GM21381 (cell line): ENCODE measurements around the gene PLPP6.

Experiments used
- ATAC-seq: cut with Tn5 transposase; IDR thresholded peaks from one replicate; pipeline ENCODE4 v1.9.1; 2021; ENCODE audit warnings: mild to moderate bottlenecking, moderate library complexity; ENCODE audit not compliant: unreplicated experiment

Gene PLPP6

DNA sequence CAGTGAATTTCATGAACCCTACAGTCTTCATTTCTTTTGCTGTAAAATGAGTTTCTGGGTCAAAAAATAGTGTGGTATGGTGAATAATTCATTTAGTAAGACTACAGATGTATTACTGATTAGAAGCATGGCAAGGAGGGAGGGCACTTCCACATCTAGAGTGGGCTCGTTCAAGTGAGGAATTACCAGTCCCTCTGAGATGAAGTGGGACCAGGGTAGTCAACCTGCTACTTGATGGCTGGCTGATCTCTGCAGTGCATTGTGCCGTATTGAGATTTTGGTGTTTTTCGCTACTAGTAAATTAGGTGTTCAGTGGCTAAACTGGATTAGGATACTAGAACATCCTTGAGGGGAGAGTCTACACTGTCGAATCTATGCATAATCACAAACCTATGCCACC lies 28.1 kb downstream of the PLPP6 start:
- peak; percentile 56 for ATAC-seq

DNA sequence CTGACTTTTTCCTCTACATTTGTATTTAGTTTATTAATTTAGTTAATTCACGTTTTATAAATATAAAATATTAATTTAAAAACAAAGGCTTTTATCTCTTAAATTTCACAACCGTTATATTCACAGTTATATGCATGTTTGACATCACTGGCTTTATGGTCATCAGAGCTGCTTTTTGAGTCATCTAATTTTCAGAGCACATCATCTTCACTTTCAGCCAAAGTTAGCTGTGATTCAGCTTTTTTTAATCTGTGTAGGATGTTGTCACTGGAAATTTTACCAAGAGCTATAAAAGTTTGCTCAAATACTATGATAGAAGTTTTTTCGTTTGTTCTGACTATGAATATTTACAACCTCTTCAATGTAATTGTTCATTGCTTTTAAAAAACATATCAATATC lies 29.7 kb downstream of the PLPP6 start:
- ATAC-seq: no peak

DNA sequence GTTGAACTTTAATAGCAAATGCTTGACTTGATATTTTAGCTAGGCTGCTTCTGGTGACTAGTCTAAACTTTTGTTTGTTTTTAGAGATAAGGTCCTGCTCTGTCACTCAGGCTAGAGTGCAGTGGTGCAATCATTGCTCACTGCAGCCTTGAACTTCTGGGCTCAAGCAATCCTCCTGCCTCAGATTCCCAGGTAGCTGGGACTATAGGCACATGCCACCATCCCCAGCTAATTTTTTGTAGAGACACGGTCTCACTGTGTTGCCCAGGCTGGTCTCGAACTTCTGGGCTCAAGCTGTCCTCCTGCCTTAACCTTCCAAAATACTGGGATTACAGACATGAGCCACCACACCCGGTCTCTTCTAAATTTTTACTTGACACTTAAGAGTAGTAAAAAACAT lies 38.0 kb downstream of the PLPP6 start:
- no peak for ATAC-seq

DNA sequence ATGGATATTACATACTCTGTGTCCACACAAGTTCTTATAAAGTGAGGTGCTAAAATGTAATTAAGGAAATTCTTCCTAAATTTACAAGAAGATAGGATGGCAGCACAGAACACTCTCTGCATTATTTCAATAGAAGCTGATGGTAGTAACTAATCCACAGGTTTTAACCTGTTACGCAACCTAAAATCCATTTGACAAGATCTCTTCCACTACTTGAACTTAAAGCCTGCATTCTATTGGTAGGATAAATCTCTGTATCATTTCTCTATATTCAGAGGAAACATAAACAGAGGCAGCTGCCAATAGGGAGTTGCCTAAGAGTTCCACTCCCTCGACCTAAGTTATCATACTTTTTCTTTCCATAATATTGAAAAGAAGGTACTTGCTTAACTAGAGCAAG lies 38.8 kb downstream of the PLPP6 start:
- no peak for ATAC-seq

DNA sequence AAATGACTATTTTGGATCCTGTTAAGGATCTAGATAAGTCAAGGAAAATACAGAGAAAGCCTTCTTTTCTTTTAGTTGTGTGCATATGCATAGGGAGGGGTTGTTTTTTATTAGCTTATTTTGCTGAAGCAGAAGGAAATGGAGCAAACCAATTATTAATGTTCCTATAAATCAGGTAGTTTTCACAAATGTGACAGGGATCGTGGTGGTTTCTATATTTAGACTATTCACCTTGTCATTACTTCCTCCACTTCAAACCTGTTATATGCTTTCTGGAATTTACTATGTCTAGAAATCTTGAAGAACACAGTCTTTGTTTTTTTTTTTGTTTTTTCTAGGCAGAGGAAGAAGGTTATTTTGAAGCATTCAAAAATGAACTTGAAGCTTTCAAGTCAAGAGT lies 39.4 kb downstream of the PLPP6 start:
- no peak for ATAC-seq

DNA sequence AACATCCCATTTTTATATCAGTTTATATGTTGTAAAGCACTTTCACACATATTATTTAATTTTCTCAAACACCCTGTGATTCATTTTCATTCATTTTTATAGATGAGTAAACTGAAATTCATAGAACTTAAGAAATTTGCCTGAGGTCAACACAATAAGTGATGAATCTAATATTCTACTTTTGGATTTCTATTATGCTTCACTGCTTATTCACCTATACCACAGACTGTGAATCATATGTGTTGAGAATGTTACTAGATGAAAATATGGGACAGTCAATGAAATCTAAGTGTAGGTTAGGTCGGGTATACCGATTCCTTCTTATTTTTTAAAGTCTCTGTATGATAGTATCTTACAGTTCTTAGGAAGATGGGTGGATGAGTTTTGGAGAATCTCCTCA lies 42.0 kb downstream of the PLPP6 start:
- no peak for ATAC-seq

DNA sequence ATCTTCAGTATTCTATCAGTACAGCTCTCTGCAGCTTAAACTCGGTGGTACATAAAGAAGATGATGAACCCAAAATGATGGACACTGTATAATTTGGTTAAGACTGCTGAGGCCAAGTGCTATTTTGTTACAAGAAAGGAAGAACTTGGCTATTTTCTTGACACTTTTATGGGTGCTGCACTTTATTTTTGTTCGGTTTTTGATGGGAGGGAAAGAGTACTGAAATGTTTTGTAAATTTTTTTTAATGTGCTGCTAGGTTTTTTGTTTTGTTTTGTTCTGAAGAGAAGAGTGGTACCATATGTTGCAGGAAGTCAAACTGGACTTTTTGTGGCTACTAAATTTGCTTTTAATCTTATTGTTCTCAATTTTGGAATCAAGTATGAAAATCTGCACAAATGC lies 43.9 kb downstream of the PLPP6 start:
- ATAC-seq: no peak

DNA sequence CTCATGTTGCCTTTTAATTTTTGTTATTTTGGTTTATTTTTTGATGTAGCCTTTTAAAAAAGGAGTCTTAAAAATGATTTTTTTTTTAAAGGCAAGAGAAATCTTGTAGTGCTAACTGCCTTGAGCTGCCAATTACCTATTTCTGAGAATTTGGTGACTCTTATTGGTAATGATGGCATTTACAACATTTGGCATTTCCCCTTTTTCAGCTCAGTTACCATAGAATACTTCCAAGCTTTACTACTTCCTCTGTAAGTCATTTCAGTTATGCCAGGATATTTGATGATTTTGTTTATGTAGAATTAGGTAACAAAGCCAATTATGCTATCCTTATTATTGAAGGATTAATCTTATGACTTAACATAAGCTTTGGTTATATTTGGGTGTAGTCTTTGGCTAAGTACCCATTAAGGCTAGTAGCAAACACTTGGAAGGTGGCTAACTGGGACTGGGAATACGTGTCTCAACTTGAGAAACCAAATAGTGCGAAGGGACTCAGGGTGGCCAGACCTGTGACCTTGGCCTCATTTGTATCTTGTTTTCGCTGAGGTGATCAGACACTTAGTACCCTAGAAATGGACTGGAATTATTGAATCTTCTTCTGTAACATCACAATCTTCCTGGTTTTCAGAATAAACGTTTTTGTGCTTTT lies 45.0 kb downstream of the PLPP6 start:
- no peak for ATAC-seq

DNA sequence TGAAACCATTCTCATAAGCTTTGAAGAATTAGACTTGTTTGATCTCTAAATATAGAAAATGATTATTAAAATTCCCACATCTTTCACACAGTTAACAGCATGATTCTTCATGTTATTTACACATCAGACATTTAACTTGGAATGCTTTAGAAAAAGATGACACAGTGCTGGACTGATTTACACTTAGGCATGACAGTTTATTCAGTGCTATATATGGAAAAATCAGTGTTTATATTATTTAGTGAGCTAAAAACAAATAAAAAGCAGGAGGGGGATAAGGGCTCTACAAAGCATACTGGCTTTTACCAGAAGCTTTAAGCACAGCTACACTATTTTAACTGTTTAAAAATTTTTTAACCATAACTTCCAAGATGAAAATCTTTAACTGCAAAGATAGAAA lies 47.3 kb downstream of the PLPP6 start:
- ATAC-seq: no peak

DNA sequence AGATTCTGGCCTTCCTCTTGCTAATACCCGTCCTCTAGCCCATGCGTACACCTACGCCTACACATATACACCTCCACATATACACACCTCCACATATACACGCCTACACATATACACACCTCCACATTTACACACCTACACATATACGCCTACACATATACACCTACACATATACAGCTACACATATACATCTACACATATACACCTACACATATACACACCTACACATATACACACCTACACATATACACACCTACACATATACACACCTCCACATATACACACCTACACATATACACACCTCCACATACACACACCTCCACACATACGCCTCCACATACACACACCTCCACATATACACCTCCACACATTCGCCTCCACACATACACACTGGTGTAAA lies 51.8 kb downstream of the PLPP6 start:
- no peak for ATAC-seq

DNA sequence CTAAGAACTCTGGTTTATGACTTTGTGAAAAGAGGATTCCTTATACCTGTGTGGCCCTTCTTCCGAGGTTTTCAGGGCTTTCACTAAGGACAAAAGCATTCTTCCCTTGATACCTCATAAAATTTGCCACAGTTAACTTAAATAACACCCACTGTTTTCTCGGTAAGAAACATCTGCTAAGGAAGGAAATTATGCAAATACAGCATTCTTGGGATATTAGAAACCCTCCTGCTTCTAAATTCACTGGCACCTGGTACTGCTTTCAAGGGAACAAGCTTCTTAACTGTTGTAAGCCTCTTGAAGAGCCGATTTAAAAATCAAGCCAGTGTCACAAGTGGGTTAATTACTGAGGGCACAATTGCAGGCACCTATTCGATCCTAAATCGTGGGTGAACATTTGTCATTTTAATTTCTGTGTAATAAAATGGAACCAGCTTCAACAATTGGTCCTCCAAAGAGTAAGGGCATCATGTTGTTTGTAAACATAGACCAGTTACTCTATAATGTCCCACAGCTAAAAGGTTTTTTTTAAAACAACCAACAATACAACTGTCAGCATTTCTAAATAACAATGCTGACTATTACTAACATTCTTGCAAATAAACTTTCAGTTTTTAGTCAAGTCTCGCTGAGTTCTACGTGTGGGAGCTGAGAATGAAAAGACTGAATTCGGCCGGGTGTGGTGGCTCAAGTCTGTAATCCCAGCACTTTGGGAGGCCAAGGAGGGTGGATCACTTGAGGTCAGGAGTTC lies 52.3 kb downstream of the PLPP6 start:
- no peak for ATAC-seq
